HG03520 (cell line): ENCODE data around the gene NOXA1.
"Not testable (repeated sequence)": the region's sequence is repeated elsewhere in the genome, so short reads cannot be mapped to it uniquely, and the experiment has no call there.

Source experiments
- ATAC-seq: cut with Tn5 transposase; IDR thresholded peaks from one replicate; pipeline ENCODE4 v1.9.1; 2021; ENCODE audit warnings: mild to moderate bottlenecking, moderate library complexity; ENCODE audit not compliant: unreplicated experiment

Gene NOXA1, protein sequence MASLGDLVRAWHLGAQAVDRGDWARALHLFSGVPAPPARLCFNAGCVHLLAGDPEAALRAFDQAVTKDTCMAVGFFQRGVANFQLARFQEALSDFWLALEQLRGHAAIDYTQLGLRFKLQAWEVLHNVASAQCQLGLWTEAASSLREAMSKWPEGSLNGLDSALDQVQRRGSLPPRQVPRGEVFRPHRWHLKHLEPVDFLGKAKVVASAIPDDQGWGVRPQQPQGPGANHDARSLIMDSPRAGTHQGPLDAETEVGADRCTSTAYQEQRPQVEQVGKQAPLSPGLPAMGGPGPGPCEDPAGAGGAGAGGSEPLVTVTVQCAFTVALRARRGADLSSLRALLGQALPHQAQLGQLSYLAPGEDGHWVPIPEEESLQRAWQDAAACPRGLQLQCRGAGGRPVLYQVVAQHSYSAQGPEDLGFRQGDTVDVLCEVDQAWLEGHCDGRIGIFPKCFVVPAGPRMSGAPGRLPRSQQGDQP

DNA sequence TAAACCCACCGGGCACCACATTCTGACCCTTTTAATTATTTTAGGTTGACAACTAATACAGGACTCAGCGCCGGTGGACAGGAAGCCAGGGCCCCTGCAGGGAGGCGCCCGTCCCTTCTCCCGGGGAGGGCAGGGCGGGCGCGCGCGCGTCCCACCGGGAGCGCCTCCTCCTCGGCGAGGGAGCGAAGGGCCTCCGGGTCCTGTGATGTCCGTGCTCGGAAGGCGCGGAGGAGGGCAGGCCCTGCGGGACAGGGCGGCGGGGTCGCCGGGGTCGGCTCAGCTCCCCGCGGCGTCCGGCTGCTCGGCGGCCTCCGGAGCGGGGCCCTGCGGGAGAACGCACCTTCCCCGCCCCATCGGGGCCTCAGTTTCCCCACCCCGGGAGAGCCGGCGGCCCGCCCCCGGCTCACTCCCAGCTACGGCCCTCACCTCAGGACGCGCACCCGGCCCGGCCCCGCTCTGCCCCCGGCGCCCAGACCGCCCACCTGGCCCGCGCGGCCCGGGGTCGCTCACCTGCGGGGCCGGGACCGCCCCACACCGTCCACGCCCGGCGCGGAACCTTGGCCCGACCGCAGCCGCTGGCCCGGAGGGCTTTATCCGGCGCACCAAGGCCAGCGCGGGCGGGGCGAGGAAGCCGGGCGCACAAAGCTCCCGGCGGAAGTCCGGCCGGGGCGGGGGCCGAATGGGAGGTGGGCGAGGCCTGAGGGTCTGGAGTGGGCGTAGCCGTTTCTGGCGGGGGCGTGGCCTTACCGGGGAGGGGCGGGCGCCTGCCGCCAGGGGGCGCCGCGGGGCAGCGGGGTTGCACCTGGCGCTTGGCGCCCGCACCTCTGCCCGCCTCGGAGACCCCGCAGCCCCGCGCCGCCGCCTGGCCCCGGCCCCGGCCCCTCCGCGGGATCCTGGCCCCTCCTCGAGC, at the start of gene NOXA1, which contains the start of gene EXD3:
TSS of gene NOXA1 (plus strand) at position 790 of the 910 bp plus-strand sequence. CDS start 137 bp downstream, outside the sequence.
TSS of gene EXD3 (minus strand) at position 559 of the 910 bp plus-strand sequence. CDS start 27,805 bp downstream, outside the sequence.
- ATAC-seq = peak; percentile 69

DNA sequence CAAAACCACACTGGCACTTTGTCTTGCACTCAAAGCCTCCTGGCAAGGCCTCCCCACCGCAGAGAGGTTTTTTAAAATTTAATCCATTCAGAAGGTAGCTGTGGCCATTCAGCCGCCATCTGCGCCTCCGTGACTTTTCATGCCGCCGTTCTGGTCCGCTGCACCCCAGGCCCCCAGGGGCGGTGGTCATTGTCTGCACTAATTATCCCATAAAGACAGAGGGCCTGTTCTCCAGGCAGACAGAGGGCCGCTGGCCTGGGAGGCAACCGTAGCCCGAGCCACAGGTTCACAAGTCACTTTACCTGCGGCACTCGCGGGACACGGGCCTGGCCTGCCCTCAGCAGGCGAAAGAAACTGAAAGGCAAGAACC, 49.6 kb upstream of the NOXA1 start:
- ATAC-seq = no peak

DNA sequence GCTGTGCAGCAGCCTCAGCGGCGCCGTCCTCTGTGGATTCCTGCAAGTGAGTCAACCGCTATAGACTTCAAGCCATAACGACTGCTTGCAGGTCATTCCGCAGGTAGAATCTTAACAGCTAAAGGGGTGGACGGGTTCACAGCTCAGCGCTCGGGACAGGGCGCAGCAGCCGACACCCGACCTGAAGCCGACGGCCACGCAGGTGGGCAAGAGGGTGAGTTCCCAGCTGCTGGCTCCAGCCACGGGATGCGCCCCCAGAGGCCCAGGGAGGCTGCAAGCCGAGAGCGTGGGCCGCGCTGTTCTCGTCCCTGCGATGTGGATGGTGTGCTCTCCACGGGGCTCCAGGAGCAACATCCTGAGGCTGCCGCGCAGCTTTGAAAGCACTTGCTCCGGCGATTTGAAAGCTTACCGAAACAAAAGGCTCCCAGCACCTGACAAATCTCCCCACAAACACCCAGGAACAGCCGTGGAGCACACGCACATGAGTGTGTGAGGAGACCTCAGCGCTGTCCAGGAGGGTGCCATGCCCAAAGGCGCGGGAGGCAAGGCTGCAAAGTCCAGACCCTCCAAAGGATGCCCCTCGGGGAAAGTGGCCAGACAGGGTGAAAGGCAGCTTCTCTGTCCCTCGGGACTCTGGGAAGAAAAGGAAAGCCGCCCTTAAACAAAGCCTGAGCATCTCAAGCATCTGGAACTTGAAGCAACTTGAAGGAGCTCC, 48.9 kb upstream of the NOXA1 start:
- ATAC-seq = no peak

DNA sequence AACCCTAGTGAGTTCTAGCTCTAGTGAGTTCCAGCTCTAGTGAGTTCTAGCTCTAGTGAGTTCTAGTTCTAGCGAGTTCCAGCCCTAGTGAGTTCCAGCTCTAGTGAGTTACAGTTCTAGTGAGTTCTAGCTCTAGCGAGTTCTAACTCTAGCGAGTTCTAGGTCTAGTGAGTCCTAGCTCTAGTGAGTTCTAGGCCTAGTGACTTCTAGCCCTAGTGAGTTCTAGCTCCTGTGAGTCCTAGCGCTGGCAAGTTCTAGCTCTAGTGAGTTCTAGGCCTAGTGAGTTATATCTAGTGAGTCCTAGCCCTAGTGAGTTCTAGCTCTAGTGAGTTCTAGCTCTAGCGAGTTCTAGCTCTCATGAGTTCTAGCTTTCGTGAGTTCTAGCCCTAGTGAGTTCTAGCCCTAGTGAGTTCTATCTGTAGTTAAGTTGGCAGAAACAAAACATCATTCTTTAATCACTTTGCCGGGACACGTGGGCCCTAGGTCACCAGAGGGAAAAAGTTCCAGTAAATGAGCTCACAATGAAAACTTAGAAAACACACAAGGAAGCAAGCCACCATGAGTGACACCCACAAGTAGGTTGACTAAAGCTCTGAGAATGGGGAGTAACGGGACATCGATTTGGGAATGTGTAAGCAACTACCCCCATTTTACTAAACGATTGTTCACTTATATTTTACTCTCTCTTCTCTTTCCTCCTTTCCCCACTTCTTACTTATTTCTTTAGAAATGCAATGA, 47.7 kb upstream of the NOXA1 start:
- ATAC-seq = no peak

DNA sequence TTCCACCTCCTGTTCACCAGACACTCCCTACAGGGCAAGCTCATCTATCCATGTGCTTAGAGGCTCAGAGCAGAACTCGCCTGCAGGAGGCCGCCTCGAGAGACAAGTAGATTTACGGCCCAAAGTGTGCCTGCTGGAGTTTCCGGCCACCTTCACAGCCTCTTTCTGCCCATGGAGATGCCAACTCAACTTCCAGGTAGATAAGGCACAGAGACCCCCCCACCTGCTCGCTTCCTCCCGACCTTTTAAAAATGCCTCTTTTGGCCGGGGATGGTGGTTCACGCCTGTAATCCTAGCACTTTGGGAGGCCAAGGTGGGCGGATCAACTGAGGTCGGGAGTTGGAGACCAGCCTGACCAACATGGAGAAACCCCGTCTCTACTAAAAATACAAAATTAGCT, 46.8 kb upstream of the NOXA1 start:
- ATAC-seq = no peak

DNA sequence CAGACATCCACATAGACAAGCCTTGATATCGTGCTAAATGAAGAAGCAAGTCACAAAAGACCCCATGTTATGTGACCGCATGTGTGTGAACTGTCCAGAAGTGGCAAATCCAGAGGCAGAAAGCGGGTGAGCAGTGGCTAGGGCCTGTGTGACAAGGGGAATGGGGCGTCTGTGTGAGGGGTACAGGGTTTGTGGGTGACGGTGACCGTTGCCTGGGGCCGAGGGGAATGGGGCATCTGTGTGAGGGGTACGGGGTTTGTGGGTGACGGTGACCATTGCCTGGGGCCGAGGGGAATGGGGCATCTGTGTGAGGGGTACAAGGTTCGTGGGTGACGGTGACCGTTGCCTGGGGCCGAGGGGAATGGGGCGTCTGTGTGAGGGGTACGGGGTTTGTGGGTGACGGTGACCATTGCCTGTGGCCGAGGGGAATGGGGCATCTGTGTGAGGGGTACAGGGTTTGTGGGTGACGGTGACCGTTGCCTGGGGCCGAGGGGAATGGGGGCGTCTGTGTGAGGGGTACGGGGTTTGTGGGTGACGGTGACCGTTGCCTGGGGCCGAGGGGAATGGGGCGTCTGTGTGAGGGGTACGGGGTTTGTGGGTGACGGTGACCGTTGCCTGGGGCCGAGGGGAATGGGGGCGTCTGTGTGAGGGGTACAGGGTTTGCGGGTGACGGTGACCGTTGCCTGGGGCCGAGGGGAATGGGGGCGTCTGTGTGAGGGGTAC, 44.3 kb upstream of the NOXA1 start:
- ATAC-seq = not testable (repeated sequence)

DNA sequence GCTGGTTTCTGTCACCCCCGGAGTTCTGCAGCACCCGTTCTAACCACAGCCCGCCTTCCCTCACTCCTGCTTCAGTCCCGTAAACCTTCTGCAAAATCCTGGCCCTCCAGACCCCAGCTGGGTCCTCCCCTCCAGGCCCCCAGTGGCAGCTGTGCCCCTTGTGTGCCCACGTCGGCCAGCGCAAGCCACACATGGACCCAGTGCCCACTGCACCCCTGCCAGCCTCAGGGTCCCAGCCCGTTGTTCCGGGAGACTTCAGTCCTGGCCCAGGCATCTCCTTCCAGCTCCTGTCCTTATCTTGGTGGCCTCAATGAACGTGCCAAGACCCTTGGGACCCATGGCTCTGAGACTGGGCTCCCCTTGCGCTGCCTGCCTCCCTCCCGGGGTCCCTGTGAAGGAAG, 43.4 kb upstream of the NOXA1 start:
- ATAC-seq = no peak

DNA sequence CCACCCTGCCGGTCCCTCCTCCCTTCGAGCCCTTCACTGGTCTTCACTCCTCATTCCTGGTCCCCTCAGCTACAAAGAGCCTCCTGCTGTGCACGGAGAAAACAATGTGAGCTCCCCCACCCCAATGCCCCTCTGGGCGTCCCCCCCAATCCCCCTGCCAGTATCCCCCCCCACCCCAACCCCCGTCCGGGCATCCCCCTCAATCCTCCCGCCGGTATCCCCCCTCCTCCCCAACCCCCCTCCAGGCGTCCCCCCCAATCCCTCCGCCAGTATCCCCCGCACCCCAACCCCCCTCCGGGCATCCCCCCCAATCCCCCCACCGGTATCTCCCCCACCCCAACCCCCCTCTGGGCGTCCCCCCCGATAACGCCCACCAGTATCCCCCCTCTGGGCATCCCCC, 43.0 kb upstream of the NOXA1 start:
- ATAC-seq = no peak

DNA sequence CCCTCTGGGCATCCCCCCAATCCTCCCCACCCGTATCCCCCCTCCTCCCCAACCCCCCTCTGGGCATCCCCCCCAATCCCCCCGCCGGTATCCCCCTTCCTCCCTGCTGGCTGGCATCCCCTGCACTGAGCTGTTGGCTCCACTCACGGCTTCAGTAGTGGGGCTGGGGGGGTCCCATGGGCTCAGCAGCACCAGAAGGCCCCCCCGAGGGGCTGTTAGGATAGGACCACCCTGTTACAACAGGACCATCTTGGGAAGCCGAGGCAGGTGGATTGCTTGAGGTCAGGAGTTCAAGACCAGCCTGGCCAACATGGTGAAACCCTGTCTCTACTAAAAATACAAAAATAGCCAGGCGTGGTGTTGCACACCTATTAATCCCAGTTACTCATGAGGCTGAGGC, 42.6 kb upstream of the NOXA1 start:
- ATAC-seq = no peak

DNA sequence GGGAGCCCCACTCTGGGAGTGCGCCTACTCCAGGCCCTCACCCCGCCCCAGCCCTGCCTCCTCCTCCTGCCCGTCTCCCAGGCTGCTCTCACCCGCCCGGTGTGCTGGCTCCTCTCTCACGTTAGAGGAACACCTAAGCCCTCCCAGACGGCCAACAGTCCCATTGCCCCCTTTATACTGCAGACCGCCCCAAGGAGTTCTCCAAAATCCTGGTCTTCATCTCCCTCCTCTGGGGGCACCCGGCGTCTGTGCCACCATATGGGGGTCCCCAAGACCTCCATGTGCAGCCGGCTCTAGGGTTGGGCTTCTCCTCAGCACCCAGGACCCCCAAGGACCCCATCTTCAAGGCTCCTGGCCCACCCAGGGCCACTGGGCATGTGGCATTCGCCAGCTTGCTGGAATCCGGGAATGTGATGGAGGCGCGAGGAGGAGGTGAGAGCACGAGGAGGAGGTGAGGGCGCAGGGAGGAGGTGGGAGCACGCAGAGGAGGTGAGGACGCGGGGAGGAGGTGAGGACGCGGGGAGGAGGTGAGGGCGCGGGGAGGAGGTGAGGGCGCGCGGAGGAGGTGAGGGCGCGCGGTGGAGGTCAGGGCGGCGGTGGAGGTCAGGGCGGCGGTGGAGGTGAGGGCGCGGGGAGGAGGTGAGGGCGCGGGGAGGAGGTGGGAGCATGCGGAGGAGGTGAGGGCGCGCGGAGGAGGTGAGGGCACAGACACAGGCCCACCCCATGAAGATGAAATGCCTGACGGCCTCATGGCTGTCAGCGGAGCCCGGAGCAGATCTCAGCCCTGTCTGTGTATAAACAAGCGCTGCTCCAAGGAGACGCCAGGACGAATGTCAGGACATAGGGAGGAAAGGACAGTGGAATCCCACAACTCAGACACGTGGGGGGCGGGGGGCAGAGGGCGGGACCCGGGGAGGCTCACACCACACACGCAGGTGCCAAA, 41.4 kb upstream of the NOXA1 start:
- no peak for ATAC-seq

DNA sequence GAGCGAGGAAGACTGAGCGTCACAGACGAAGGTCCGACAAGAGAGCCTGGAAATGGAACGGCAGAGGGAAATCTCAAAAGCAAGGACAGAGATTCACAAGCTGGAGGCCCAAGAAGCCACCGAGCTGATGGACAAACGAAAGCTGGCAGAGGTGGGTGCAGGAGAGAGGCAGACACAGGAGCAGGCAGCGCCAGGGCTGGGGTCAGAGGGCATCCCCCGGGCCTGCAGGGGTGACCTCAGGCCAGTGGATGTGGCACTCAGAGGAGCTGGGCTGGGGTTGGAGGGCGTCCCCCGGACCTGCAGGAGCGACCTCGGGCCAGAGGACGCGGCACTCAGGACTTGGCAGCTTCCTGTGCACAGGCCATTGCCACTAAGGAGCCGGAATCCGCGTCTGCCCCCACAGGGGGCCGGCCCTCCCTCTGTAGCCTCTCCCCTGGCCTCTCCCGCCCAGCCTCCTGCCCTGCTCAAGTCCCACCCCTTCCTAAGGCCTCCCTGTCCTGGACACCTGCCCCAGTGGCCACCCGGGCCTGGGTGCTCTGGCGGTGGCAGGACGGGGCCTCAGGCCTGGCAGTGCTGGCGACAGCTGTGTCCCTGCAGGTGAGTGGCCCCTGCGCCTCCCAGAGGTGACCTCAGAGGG, 40.6 kb upstream of the NOXA1 start:
- ATAC-seq = no peak

DNA sequence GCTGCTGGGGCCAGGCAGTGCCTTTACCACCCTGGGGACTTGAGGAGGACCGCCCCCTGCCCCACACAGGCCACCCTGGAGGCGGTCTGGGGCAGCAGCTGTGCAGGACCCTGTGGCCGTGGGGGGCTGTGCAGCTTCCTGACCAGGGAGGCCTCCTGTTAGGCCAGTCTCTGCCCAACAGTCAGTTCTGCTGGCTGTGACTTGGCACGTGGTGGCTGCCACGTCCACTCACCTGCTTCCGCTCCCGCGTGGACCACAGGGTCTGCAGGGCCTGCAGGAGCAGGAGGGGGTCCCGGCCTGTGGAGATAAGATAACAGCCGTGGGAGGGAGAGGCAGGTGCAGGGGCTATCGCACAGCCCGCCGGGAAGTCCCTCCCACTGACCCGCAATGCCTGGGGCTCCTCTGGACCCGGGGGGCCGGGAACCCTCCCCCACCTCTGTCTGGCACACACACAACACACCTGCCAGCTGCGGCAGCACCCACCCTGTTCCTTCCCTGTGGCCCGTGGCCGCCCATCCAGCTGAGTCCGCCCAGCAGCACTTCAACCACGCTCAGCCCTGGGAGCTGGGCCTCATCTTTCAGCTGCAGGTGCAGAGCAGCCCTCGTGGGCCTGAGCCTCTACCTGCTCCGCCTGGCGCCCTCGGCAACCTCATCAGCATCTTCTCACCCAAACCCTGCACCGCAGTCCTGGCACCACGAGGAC, 40.0 kb upstream of the NOXA1 start:
- no peak for ATAC-seq

DNA sequence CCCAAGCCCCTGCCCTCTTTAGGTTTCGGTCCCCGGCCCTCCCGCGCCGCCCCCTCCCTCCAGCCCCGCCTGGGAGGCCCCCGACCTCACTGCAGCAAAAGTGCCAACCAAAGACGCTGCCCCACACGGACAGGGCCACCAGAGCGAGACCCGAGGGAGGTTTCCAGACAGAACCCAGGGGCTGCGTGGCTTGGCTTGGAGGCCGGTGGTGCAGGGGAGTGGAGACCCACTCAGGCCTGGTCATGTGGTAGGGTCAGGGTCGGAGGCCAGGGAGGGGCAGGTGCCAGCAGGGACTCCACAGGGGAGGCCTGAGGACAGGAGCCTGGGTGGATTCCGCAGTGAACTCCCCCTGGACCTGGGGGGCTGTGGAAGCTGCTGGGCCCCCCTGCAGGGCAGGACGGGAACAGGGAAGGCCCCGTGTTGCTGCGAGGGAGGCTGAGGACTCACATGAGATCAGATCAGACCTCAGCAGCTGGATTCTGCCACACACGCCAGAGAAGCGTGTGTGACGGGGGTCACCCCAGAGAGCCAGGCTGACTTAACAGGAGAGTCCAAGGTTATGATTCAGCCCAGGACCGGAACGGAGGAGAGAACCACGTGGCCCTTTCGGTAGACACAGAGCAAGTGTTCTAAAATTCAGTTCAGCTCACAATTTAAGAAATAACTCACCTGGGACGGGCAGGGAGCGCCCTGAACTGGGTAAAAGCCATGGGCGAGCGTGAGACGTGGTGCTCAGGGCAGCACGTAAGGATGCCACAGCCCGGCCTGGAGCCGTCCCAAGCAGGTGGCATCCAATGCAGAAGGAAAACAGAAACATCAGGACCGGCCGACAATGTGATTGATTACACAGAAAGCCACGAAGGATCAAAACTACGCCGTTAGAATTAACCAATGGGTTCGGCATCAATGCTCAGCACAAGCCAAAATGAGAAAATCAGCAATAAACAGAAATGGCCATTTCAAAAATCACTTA, 39.1 kb upstream of the NOXA1 start:
- no peak for ATAC-seq

DNA sequence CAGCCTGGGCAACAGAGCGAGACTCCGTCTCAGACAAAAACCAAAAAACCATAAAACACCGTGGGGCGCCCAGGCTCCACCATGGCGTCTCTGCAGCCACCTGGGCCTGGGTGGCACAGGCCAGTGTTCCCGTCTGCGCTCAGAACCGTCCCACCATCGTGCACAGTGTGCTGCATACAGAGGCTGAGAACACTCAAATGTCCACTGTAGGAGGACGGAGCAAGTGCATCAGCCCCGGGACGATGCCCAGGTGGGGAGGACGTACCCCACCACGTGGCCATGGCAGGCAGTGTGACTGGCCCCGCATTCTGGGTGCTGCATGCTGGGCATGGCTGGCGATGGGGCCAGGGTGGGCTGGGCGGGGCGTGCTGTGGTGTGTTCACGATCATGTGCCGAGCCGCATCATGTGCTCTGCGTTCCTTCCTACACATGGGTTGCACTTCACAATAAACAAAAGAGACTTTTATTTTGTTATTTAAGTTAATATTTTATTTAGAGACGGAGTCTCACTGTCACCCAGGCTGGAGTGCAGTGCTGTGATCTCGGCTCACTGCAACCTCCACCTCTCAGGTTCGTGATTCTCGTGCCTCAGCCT, 38.0 kb upstream of the NOXA1 start:
- no peak for ATAC-seq

DNA sequence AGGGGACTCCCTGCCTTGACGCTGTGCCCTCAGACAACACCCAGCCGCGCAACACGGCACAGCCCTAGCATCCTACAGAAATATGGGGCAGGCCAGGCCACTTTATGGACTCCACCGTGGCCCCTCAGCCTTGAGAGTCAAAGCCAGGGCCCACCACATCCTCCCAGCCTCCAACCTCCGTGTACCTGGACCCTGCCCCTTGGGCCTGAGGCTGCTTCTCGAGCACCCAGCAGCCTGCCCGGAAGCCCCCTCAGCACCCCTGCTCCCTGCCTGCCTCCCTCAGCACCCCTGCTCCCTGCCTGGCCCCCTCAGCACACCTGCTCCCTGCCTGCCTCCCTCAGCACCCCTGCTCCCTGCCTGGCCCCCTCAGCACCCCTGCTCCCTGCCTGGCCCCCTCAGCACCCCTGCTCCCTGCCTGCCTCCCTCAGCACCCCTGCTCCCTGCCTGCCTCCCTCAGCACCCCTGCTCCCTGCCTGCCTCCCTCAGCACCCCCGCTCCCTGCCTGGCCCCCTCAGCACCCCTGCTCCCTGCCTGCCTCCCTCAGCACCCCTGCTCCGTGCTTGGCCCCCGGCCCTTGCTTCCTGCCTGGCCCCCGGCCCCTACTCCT, 36.6 kb upstream of the NOXA1 start:
- ATAC-seq = not testable (repeated sequence)
